CD4-positive, alpha-beta memory T cell (primary cell): Measurements from ENCODE around the gene SOBP. TPM values are rescaled to one million over a fixed set of nuclear protein-coding genes. Genes with fewer than 3 reads are reported as not detected.

Experiments used
- CTCF ChIA-PET: fragments of 350-600 bp; sonication (Branson Sonifier 250); formaldehyde crosslinking; loops from one replicate; lab custom pipeline; 2021; ENCODE audit warnings: inconsistent platforms; ENCODE audit not compliant: partially characterized antibody; lab: Charles Lee
- POLR2A ChIA-PET: fragments of 350-600 bp; sonication (Branson Sonifier 250); formaldehyde crosslinking; loops from one replicate; lab custom pipeline; 2021; ENCODE audit not compliant: partially characterized antibody; lab: Charles Lee
- DNase-seq, 5 donors: peaks; one replicate each; pipeline versions ENCODE4 v3.0.0 to v3.0.0-alpha.2; 2020 to 2022; ENCODE audit warnings: mixed read lengths in 1 of 5
- H3K27ac ChIP-seq: one replicate; pipeline ENCODE4 v1.7.0; 2013; ENCODE audit warnings: low read depth, low read length
- H3K27me3 ChIP-seq: 2 replicates; pipeline ENCODE4 v1.7.0; 2013; ENCODE audit warnings: mild to moderate bottlenecking, low read length, moderate library complexity; ENCODE audit not compliant: insufficient read depth
- H3K36me3 ChIP-seq: 2 replicates; pipeline ENCODE4 v1.7.0; 2013; ENCODE audit warnings: mild to moderate bottlenecking, low read length, moderate library complexity; ENCODE audit not compliant: insufficient read depth
- H3K4me1 ChIP-seq: 2 replicates; pipeline ENCODE4 v1.7.0; 2013; ENCODE audit warnings: mild to moderate bottlenecking, low read length, moderate library complexity; ENCODE audit not compliant: insufficient read depth
- H3K4me3 ChIP-seq, 2 donors: one replicate each; pipeline ENCODE4 v1.7.0; 2013; ENCODE audit warnings: low read length in 2 of 2, mild to moderate bottlenecking in 1 of 2
- H3K9me3 ChIP-seq, 2 donors: one replicate each; pipeline ENCODE4 v1.7.0; 2013; ENCODE audit warnings: low read length in 2 of 2, control low read depth in 1 of 2; ENCODE audit not compliant: control insufficient read depth in 1 of 2
- H3K27ac Mint-ChIP-seq, 7 donors: one replicate each; pipeline ENCODE4 v1.8.0; 2020 to 2021; ENCODE audit warnings: mixed read lengths in 7 of 7, mild to moderate bottlenecking in 6 of 7, inconsistent platforms in 3 of 7, moderate library complexity in 3 of 7
- H3K27me3 Mint-ChIP-seq, 2 donors: one replicate each; pipeline ENCODE4 v1.8.0; 2020 to 2021; ENCODE audit warnings: mixed read lengths in 2 of 2
- H3K36me3 Mint-ChIP-seq, 2 donors: one replicate each; pipeline ENCODE4 v1.8.0; 2020 to 2021; ENCODE audit warnings: mixed read lengths in 2 of 2, inconsistent platforms in 1 of 2, mild to moderate bottlenecking in 1 of 2
- H3K4me1 Mint-ChIP-seq, 4 donors: one replicate each; pipeline ENCODE4 v1.8.0; 2020 to 2021; ENCODE audit warnings: mixed read lengths in 4 of 4, mild to moderate bottlenecking in 1 of 4
- H3K4me3 Mint-ChIP-seq, 8 donors: one replicate each; pipeline ENCODE4 v1.8.0; 2020 to 2021; ENCODE audit warnings: mixed read lengths in 8 of 8, mild to moderate bottlenecking in 7 of 8, moderate library complexity in 6 of 8, inconsistent platforms in 3 of 8
- H3K9me3 Mint-ChIP-seq, 8 donors: one replicate each; pipeline ENCODE4 v1.8.0; 2020 to 2021; ENCODE audit warnings: mixed read lengths in 8 of 8, mild to moderate bottlenecking in 5 of 8, inconsistent platforms in 3 of 8, moderate library complexity in 1 of 8
- intact Hi-C: fragments of 100-400 bp; cut with micrococcal nuclease; formaldehyde crosslinking; loops from one replicate; pipeline ENCODE4 v1.15.1; 2023
- polyA plus RNA-seq, 2 donors: library from polyadenylated mRNA; unstranded; fragments of 300-500 nt; fragmentation: Illumina TruSeq; gene quantifications; one replicate each; pipeline ENCODE4 v1.2.3, GENCODE V29; 2021
- total RNA-seq, 2 experiments: library from RNA; stranded (reverse); gene quantifications; one replicate each; pipeline ENCODE4 v1.2.3, GENCODE V29; 2021

The SOBP gene
- total and polyA plus RNA-seq, 4 experiments from 2014 or later = 0.10 TPM; not detected in 3

- CTCF ChIA-PET = no interaction called here
- Mint-ChIP-seq H3K36me3 (no peaks in the 10 kb centered on the region), H3K27me3 (peaks cover 2% of the 10 kb centered on the region in 2 donors), H3K9me3 (no peaks in the 10 kb centered on the region), H3K4me1 (peaks cover 6 to 29% (median 17%) of the 10 kb centered on the region in 4 donors), H3K4me3 (no peak overlapping the region), H3K27ac (no peak overlapping the region)
- no peak for DNase-seq
- Histone ChIP-seq H3K27ac (no peak overlapping the region), H3K36me3 (no peaks in the 10 kb centered on the region), H3K4me3 (no peak overlapping the region), H3K9me3 (no peaks in the 10 kb centered on the region), H3K27me3 (no peaks in the 10 kb centered on the region), H3K4me1 (peaks cover 16% of the 10 kb centered on the region)
- intact Hi-C loops = no loop called here
- POLR2A ChIA-PET = no interaction called here
These were observed 170.9 kb downstream of the SOBP start for GRCh38 chr6:107660839-107661238.

- no peak for DNase-seq
- Histone ChIP-seq H3K4me1 (peaks cover 16% of the 10 kb centered on the region), H3K4me3 (no peak overlapping the region), H3K36me3 (no peaks in the 10 kb centered on the region), H3K9me3 (no peaks in the 10 kb centered on the region), H3K27me3 (no peaks in the 10 kb centered on the region), H3K27ac (no peak overlapping the region)
- Mint-ChIP-seq H3K4me1 (peaks cover 6 to 29% (median 17%) of the 10 kb centered on the region in 4 donors), H3K9me3 (no peaks in the 10 kb centered on the region), H3K27ac (no peak overlapping the region), H3K4me3 (no peak overlapping the region), H3K36me3 (no peaks in the 10 kb centered on the region), H3K27me3 (peaks cover 2% of the 10 kb centered on the region in 2 donors)
- ChIA-PET CTCF (no interaction called here), POLR2A (no interaction called here)
- intact Hi-C loops = no loop called here
These were observed 171.4 kb downstream of the SOBP start for GRCh38 chr6:107661291-107661690.

GRCh38 chr6:107662333-107662732, 172.4 kb downstream of the SOBP start:
- peaks cover 2% of the 10 kb centered on the region in 2 donors for H3K27me3 Mint-ChIP-seq
- no peak overlapping the region for H3K4me3 ChIP-seq
- no peak overlapping the region for H3K4me3 Mint-ChIP-seq
- CTCF ChIA-PET = no interaction called here
- H3K9me3 Mint-ChIP-seq = no peaks in the 10 kb centered on the region
- no peak overlapping the region for H3K27ac ChIP-seq
- DNase-seq = no peak
- POLR2A ChIA-PET = no interaction called here
- H3K9me3 ChIP-seq = no peaks in the 10 kb centered on the region
- H3K27ac Mint-ChIP-seq = peak overlapping the region in 1 of 7 donors; percentile 56
- no peaks in the 10 kb centered on the region for H3K36me3 Mint-ChIP-seq
- H3K36me3 ChIP-seq = no peaks in the 10 kb centered on the region
- peaks cover 6 to 19% (median 9%) of the 10 kb centered on the region in 4 donors for H3K4me1 Mint-ChIP-seq
- H3K4me1 ChIP-seq = peaks cover 12% of the 10 kb centered on the region
- H3K27me3 ChIP-seq = no peaks in the 10 kb centered on the region
- intact Hi-C loops = no loop called here

- Histone ChIP-seq H3K4me1 (peaks cover 2% of the 10 kb centered on the region), H3K36me3 (no peaks in the 10 kb centered on the region), H3K27ac (no peak overlapping the region), H3K27me3 (no peaks in the 10 kb centered on the region), H3K4me3 (no peak overlapping the region), H3K9me3 (no peaks in the 10 kb centered on the region)
- peaks cover 0 to 9% (median 3%) of the 10 kb centered on the region in 4 donors for H3K4me1 Mint-ChIP-seq
- H3K27me3 Mint-ChIP-seq = peaks cover 2% of the 10 kb centered on the region in 2 donors
- H3K27ac Mint-ChIP-seq = no peak overlapping the region
- H3K9me3 Mint-ChIP-seq = no peaks in the 10 kb centered on the region
- H3K4me3 Mint-ChIP-seq = no peak overlapping the region
- ChIA-PET POLR2A (interaction anchor here (0.6 kb wide), 1 partner anchor 1349 kb away, joined by 3 read pairs; no protein-coding TSS in a partner anchor), CTCF (no interaction called here)
- H3K36me3 Mint-ChIP-seq = no peaks in the 10 kb centered on the region
- intact Hi-C loops = no loop called here
- DNase-seq = no peak
These were observed 173.4 kb downstream of the SOBP start for GRCh38 chr6:107663308-107663707.

GRCh38 chr6:107665382-107665781, 175.5 kb downstream of the SOBP start:
- H3K4me3 Mint-ChIP-seq = no peak overlapping the region
- Histone ChIP-seq H3K36me3 (no peaks in the 10 kb centered on the region), H3K9me3 (no peaks in the 10 kb centered on the region), H3K4me1 (peaks cover 10% of the 10 kb centered on the region), H3K27ac (no peak overlapping the region), H3K27me3 (no peaks in the 10 kb centered on the region), H3K4me3 (no peak overlapping the region)
- POLR2A ChIA-PET = no interaction called here
- DNase-seq = no peak
- intact Hi-C loops = no loop called here
- H3K9me3 Mint-ChIP-seq = no peaks in the 10 kb centered on the region
- H3K4me1 Mint-ChIP-seq = peaks cover 7 to 10% (median 8%) of the 10 kb centered on the region in 4 donors
- H3K27me3 Mint-ChIP-seq = peaks cover 2% of the 10 kb centered on the region in 2 donors
- no peaks in the 10 kb centered on the region for H3K36me3 Mint-ChIP-seq
- no peak overlapping the region for H3K27ac Mint-ChIP-seq
- CTCF ChIA-PET = interaction anchor here (1.0 kb wide), 1 partner anchor 9 kb away, joined by 3 read pairs; no protein-coding TSS in a partner anchor

- H3K27me3 ChIP-seq = no peaks in the 10 kb centered on the region
- Mint-ChIP-seq H3K27ac (no peak overlapping the region), H3K4me3 (no peak overlapping the region), H3K4me1 (peaks cover 13 to 16% (median 13%) of the 10 kb centered on the region in 4 donors), H3K36me3 (no peaks in the 10 kb centered on the region), H3K27me3 (peaks cover 2% of the 10 kb centered on the region in 2 donors), H3K9me3 (no peaks in the 10 kb centered on the region)
- intact Hi-C loops = no loop called here
- no peaks in the 10 kb centered on the region for H3K36me3 ChIP-seq
- no peaks in the 10 kb centered on the region for H3K9me3 ChIP-seq
- H3K4me3 ChIP-seq = no peak overlapping the region
- no peak overlapping the region for H3K27ac ChIP-seq
- no peak for DNase-seq
- peaks cover 18% of the 10 kb centered on the region for H3K4me1 ChIP-seq
- ChIA-PET POLR2A (no interaction called here), CTCF (interaction anchor here (1.0 kb wide), 1 partner anchor 8 kb away, joined by 3 read pairs; no protein-coding TSS in a partner anchor)
These were observed 176.4 kb downstream of the SOBP start for GRCh38 chr6:107666084-107666980.

GRCh38 chr6:107666981-107667601, 177.2 kb downstream of the SOBP start:
- no peaks in the 10 kb centered on the region for H3K9me3 ChIP-seq
- peaks cover 2% of the 10 kb centered on the region in 2 donors for H3K27me3 Mint-ChIP-seq
- ChIA-PET POLR2A (no interaction called here), CTCF (interaction anchor here (0.7 to 1.0 kb wide), 2 partner anchors 10 to 181 kb away, joined by 3 read pairs; no protein-coding TSS in a partner anchor)
- H3K27me3 ChIP-seq = no peaks in the 10 kb centered on the region
- H3K9me3 Mint-ChIP-seq = no peaks in the 10 kb centered on the region
- H3K27ac ChIP-seq = no peak overlapping the region
- H3K36me3 Mint-ChIP-seq = no peaks in the 10 kb centered on the region
- no peak for DNase-seq
- H3K4me3 Mint-ChIP-seq = no peak overlapping the region
- H3K4me3 ChIP-seq = no peak overlapping the region
- no peak overlapping the region for H3K27ac Mint-ChIP-seq
- intact Hi-C loops = no loop called here
- H3K36me3 ChIP-seq = no peaks in the 10 kb centered on the region
- H3K4me1 ChIP-seq = peaks cover 18% of the 10 kb centered on the region
- H3K4me1 Mint-ChIP-seq = peaks cover 13 to 16% (median 14%) of the 10 kb centered on the region in 4 donors
